HUES64 (cell line): ENCODE results near the gene CCL5.

Experiments
- H3K27ac ChIP-seq: 2 replicates; pipeline ENCODE4 v1.7.0; 2013; ENCODE audit warnings: low read depth, low read length, inconsistent platforms
- H3K27me3 ChIP-seq: 2 replicates; pipeline ENCODE4 v1.6.1; 2013; ENCODE audit warnings: mild to moderate bottlenecking, low read length; ENCODE audit not compliant: insufficient read depth
- H3K36me3 ChIP-seq: 2 replicates; pipeline ENCODE4 v1.6.1; 2013; ENCODE audit warnings: mild to moderate bottlenecking, low read length; ENCODE audit not compliant: insufficient read depth
- H3K4me1 ChIP-seq: 2 replicates; pipeline ENCODE4 v1.6.1; 2013; ENCODE audit warnings: mild to moderate bottlenecking, low read length, moderate library complexity; ENCODE audit not compliant: insufficient read depth
- H3K4me3 ChIP-seq: 2 replicates; pipeline ENCODE4 v1.5.1; 2013; ENCODE audit warnings: mild to moderate bottlenecking, low read length, moderate library complexity
- H3K9ac ChIP-seq: 2 replicates; pipeline ENCODE4 v1.6.1; 2013; ENCODE audit warnings: mild to moderate bottlenecking, low read depth, low read length
- H3K9me3 ChIP-seq: 2 replicates; pipeline ENCODE4 v1.6.1; 2013; ENCODE audit warnings: low read depth, low read length; ENCODE audit not compliant: insufficient read depth
- WGBS: fragments of 150-250, 120-280 bp; methylation state at CpG from one replicate; pipeline ENCODE4 v1.1.7; 2013; ENCODE audit warnings: missing lambda C conversion rate; 5-methylcytosine and 5-hydroxymethylcytosine counted together

Gene CCL5

GRCh38 chr17:35865412-35866340 lies 14.5 kb downstream of the CCL5 start:
- Histone ChIP-seq H3K4me3 (no peak overlapping the region), H3K27ac (no peak overlapping the region)
- 94% methylated on average over 2 of the region's 3 CpGs for WGBS

GRCh38 chr17:35864853-35865252 lies 15.3 kb downstream of the CCL5 start:
- no peak overlapping the region for H3K9ac ChIP-seq
- H3K9me3 ChIP-seq = no peaks in the 10 kb centered on the region
- H3K4me3 ChIP-seq = no peak overlapping the region
- H3K27me3 ChIP-seq = no peaks in the 10 kb centered on the region
- H3K27ac ChIP-seq = no peak overlapping the region
- H3K36me3 ChIP-seq = no peaks in the 10 kb centered on the region
- no peaks in the 10 kb centered on the region for H3K4me1 ChIP-seq
- WGBS = 98% methylated on average over 7 of the region's 7 CpGs

More at GRCh38 chr17:35865412-35866340, 14.5 kb downstream of the CCL5 start:
- Histone ChIP-seq H3K9me3 (no peaks in the 10 kb centered on the region), H3K27me3 (no peaks in the 10 kb centered on the region), H3K4me1 (no peaks in the 10 kb centered on the region), H3K36me3 (no peaks in the 10 kb centered on the region), H3K9ac (no peak overlapping the region)

- Histone ChIP-seq H3K27me3 (no peaks in the 10 kb centered on the region), H3K36me3 (peaks cover 5% of the 10 kb centered on the region; the same call in 1 of the 2 replicates), H3K4me1 (no peaks in the 10 kb centered on the region), H3K9ac (no peak overlapping the region), H3K27ac (no peak overlapping the region), H3K9me3 (no peaks in the 10 kb centered on the region), H3K4me3 (no peak overlapping the region)
- WGBS = 97% methylated on average over 2 of the region's 2 CpGs
These were observed 23.6 kb downstream of the CCL5 start for GRCh38 chr17:35856603-35857002.

GRCh38 chr17:35855965-35856364 lies 24.2 kb downstream of the CCL5 start:
- H3K9me3 ChIP-seq = no peaks in the 10 kb centered on the region
- H3K4me3 ChIP-seq = no peak overlapping the region
- no peak overlapping the region for H3K9ac ChIP-seq
- WGBS = 91% methylated on average over 5 of the region's 5 CpGs
- H3K27me3 ChIP-seq = no peaks in the 10 kb centered on the region
- no peaks in the 10 kb centered on the region for H3K4me1 ChIP-seq
- no peak overlapping the region for H3K27ac ChIP-seq
- H3K36me3 ChIP-seq = peaks cover 5% of the 10 kb centered on the region; the same call in 1 of the 2 replicates

GRCh38 chr17:35849469-35850348 lies 30.5 kb downstream of the CCL5 start:
- H3K9ac ChIP-seq = no peak overlapping the region
- no peak overlapping the region for H3K4me3 ChIP-seq
- WGBS = 83% methylated on average over 7 of the region's 7 CpGs
- H3K4me1 ChIP-seq = no peaks in the 10 kb centered on the region
- H3K9me3 ChIP-seq = no peaks in the 10 kb centered on the region
- no peak overlapping the region for H3K27ac ChIP-seq
- H3K27me3 ChIP-seq = no peaks in the 10 kb centered on the region
- peaks cover 53% of the 10 kb centered on the region for H3K36me3 ChIP-seq

GRCh38 chr17:35847633-35848373 lies 32.4 kb downstream of the CCL5 start:
- Histone ChIP-seq H3K27ac (no peak overlapping the region), H3K4me3 (no peak overlapping the region), H3K36me3 (peaks cover 69% of the 10 kb centered on the region), H3K9me3 (no peaks in the 10 kb centered on the region), H3K4me1 (no peaks in the 10 kb centered on the region), H3K27me3 (no peaks in the 10 kb centered on the region), H3K9ac (no peak overlapping the region)
- 90% methylated on average over 4 of the region's 4 CpGs for WGBS

GRCh38 chr17:35847006-35847405 lies 33.2 kb downstream of the CCL5 start:
- H3K27me3 ChIP-seq = no peaks in the 10 kb centered on the region
- no peak overlapping the region for H3K4me3 ChIP-seq

GRCh38 chr17:35846055-35846809 lies 33.9 kb downstream of the CCL5 start:
- no peaks in the 10 kb centered on the region for H3K27me3 ChIP-seq
- H3K9ac ChIP-seq = no peak overlapping the region
- no peaks in the 10 kb centered on the region for H3K9me3 ChIP-seq
- WGBS = 100% methylated on average over 2 of the region's 3 CpGs
- H3K36me3 ChIP-seq = peaks cover 83% of the 10 kb centered on the region
- H3K4me3 ChIP-seq = no peak overlapping the region
- H3K4me1 ChIP-seq = no peaks in the 10 kb centered on the region
- no peak overlapping the region for H3K27ac ChIP-seq

More at GRCh38 chr17:35847006-35847405, 33.2 kb downstream of the CCL5 start:
- Histone ChIP-seq H3K36me3 (peaks cover 75% of the 10 kb centered on the region), H3K4me1 (no peaks in the 10 kb centered on the region), H3K9ac (no peak overlapping the region), H3K9me3 (no peaks in the 10 kb centered on the region), H3K27ac (no peak overlapping the region)
- 100% methylated on average over 1 of the region's 2 CpGs for WGBS

- Histone ChIP-seq H3K4me3 (no peak overlapping the region), H3K9me3 (no peaks in the 10 kb centered on the region), H3K27me3 (no peaks in the 10 kb centered on the region), H3K36me3 (peaks cover 91% of the 10 kb centered on the region), H3K4me1 (no peaks in the 10 kb centered on the region), H3K27ac (no peak overlapping the region), H3K9ac (no peak overlapping the region)
- 95% methylated on average over 19 of the region's 19 CpGs for WGBS
These were observed 35.6 kb downstream of the CCL5 start for GRCh38 chr17:35844547-35844946.

GRCh38 chr17:35843698-35844097 lies 36.5 kb downstream of the CCL5 start:
- no peak overlapping the region for H3K27ac ChIP-seq
- peaks cover 98% of the 10 kb centered on the region for H3K36me3 ChIP-seq
- H3K4me3 ChIP-seq = no peak overlapping the region
- no peaks in the 10 kb centered on the region for H3K27me3 ChIP-seq
- WGBS = 92% methylated on average over 2 of the region's 2 CpGs
- H3K9ac ChIP-seq = no peak overlapping the region
- H3K9me3 ChIP-seq = no peaks in the 10 kb centered on the region
- H3K4me1 ChIP-seq = no peaks in the 10 kb centered on the region
